Glutamatergic neuron (in vitro differentiated cells): ENCODE results near the gene LRP8. TPM values are rescaled to one million over a fixed set of nuclear protein-coding genes. Genes with fewer than 3 reads are reported as not detected.

Experiments
- DNase-seq: peaks from one replicate; pipeline ENCODE4 v3.0.0; 2022
- H3K27ac Mint-ChIP-seq: one replicate; pipeline ENCODE4 v1.8.0; 2020; ENCODE audit warnings: mild to moderate bottlenecking, mixed read lengths, inconsistent platforms; ENCODE audit not compliant: unreplicated experiment
- H3K27me3 Mint-ChIP-seq: one replicate; pipeline ENCODE4 v1.8.0; 2020; ENCODE audit warnings: mild to moderate bottlenecking, moderate library complexity, mixed read lengths, inconsistent platforms; ENCODE audit not compliant: unreplicated experiment
- H3K36me3 Mint-ChIP-seq: one replicate; pipeline ENCODE4 v1.8.0; 2020; ENCODE audit warnings: mild to moderate bottlenecking, mixed read lengths, inconsistent platforms; ENCODE audit not compliant: unreplicated experiment
- H3K4me1 Mint-ChIP-seq: one replicate; pipeline ENCODE4 v1.8.0; 2020; ENCODE audit warnings: mild to moderate bottlenecking, low read depth, mixed read lengths, inconsistent platforms; ENCODE audit not compliant: unreplicated experiment
- H3K4me3 Mint-ChIP-seq: one replicate; pipeline ENCODE4 v1.8.0; 2020; ENCODE audit warnings: mild to moderate bottlenecking, mixed read lengths, inconsistent platforms; ENCODE audit not compliant: unreplicated experiment
- H3K9me3 Mint-ChIP-seq: one replicate; pipeline ENCODE4 v1.8.0; 2020; ENCODE audit warnings: mild to moderate bottlenecking, moderate library complexity, mixed read lengths, inconsistent platforms; ENCODE audit not compliant: unreplicated experiment
- total RNA-seq: library from RNA; stranded (reverse); fragmentation: NEBNext Ultra II Directional; extraction: Animal tissue kit (Norgen Biotek cat#: 25700); gene quantifications from one replicate; pipeline ENCODE4 v1.2.1, GENCODE V29; 2021; ENCODE audit not compliant: unreplicated experiment
- TF ChIP-seq, protein P1 (sequence below): fragments of 200-600 bp; sonication (generic); IDR thresholded peaks from one replicate; pipeline ENCODE4 v1.5.0; 2021; ENCODE audit not compliant: partially characterized antibody, unreplicated experiment

The LRP8 gene
- total RNA-seq, 1 donor from 2014 or later: 57.9 TPM

DNA sequence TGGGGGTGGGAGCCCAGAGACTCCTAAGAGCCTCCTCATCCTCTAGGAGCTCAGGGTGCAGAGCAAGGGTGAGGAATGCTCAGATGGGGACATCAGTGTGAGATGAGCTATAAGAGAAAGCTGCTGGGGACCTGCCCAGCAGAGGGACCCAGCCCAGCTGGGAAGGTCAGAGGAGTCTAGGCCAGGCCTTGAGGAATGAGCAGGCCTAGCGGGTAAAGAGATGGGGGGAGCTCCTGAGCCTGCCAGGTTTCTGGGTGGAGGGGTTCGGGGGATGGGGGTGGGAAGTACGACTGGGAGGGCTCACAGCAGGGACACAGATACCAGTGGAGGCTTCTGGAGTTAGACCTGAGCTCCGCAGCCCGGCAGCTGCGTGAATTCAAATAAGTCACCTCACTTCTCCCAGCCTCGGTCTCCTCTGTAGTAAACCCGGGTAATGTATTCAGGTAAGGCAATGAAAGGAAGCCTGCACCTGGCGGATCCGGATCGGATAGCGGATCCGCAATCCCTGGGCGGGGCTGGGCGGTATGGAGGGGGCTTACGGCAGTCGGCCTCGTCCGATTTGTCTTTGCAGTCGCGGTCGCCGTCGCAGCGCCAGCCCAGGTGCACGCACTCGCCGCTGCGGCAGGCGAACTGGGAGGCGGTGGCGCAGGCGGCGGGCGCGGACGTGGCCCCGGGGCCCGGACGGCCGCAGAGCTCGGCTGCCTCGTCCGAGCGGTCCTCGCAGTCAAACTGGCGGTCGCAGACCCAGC lies 51.5 kb downstream of the LRP8 start:
- Mint-ChIP-seq H3K27ac (no peak overlapping the region), H3K4me3 (no peak overlapping the region), H3K9me3 (peaks cover 1% of the 10 kb centered on the region), H3K4me1 (peaks cover 17% of the 10 kb centered on the region), H3K36me3 (no peaks in the 10 kb centered on the region), H3K27me3 (peaks cover 14% of the 10 kb centered on the region)
- TF ChIP-seq, protein P1, sequence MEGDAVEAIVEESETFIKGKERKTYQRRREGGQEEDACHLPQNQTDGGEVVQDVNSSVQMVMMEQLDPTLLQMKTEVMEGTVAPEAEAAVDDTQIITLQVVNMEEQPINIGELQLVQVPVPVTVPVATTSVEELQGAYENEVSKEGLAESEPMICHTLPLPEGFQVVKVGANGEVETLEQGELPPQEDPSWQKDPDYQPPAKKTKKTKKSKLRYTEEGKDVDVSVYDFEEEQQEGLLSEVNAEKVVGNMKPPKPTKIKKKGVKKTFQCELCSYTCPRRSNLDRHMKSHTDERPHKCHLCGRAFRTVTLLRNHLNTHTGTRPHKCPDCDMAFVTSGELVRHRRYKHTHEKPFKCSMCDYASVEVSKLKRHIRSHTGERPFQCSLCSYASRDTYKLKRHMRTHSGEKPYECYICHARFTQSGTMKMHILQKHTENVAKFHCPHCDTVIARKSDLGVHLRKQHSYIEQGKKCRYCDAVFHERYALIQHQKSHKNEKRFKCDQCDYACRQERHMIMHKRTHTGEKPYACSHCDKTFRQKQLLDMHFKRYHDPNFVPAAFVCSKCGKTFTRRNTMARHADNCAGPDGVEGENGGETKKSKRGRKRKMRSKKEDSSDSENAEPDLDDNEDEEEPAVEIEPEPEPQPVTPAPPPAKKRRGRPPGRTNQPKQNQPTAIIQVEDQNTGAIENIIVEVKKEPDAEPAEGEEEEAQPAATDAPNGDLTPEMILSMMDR: no peak
- no peak for DNase-seq

DNA sequence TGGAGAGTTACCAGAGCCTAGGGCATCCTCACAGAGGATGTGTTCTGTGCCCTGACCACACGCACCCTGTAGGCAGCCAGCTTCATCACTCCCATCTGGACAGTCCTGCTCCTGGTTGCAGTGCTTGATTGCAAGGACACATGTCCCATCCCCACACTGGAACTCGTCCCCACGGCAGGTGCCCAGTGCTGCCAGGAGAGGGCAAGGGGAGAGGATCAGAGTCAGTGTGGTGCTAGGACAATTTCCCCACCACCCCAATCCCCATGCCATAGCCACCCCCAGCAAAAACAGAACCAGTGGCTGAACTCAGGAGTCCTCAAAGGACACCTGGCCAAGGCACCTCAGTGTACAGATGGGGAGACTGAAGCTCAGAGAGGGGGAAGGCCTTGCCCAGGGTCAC lies 52.3 kb downstream of the LRP8 start:
- Mint-ChIP-seq H3K27ac (no peak overlapping the region), H3K4me3 (no peak overlapping the region), H3K36me3 (no peaks in the 10 kb centered on the region), H3K4me1 (peaks cover 12% of the 10 kb centered on the region), H3K9me3 (no peaks in the 10 kb centered on the region), H3K27me3 (peaks cover 10% of the 10 kb centered on the region)
- DNase-seq: no peak
- TF ChIP-seq, protein P1: no peak

DNA sequence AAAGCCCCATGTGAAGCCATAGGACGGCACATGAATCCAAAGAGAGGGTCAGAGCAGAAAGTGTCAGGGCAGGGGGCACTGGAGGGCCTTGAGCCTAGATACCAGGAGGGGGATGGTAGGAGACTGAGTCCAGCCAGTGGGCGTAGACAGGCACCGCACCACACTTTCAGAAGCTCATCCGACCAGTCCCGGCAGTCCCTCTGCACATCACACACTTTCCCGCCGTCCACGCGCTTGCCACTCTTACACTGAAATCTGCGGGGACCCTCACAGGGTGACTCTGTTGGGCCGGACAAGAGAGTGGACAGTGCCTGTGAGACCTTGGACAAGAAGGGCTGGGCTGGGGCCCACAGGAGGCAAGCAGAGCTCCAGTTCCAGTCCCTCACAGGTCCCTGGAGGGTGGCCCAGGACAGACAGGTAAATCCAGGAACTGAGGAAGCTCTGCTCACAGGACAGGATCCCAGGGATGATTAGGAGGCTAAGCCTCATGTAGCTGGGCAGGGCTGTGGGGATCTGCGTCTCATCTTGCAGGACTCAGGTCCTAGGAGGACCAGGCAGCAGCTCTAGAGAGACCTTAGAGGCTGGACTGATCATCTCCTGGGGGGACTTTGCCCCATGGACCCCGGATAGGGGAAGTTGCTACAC lies 53.2 kb downstream of the LRP8 start:
- Mint-ChIP-seq H3K36me3 (peaks cover 4% of the 10 kb centered on the region), H3K27ac (no peak overlapping the region)
- TF ChIP-seq, protein P1: no peak

DNA sequence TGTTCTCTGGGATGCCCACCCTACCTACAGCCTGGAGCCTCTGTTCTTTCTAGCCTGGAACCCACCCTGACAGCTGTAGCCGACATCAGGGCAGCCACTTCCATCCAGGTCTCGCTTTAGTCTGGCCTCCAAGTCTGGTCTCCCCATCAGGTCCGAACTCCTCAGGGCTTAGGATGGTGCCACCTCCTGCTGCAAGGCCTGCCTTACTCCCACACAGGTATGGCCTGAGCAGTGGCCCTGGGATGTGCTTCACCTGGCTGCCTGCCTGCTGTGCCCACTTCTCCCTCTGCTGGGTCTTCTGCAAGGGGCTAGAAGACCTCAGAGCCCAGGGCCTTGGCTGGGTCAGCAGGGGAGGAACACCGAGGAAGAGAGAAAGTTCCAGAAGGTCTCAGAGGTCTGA lies 53.8 kb downstream of the LRP8 start:
- Mint-ChIP-seq H3K9me3 (no peaks in the 10 kb centered on the region), H3K27me3 (peaks cover 10% of the 10 kb centered on the region), H3K4me1 (peaks cover 7% of the 10 kb centered on the region), H3K36me3 (peaks cover 5% of the 10 kb centered on the region), H3K4me3 (no peak overlapping the region), H3K27ac (no peak overlapping the region)
- DNase-seq: no peak
- TF ChIP-seq, protein P1: no peak

More for the DNA sequence above, 53.2 kb downstream of the LRP8 start:
- peaks cover 10% of the 10 kb centered on the region for H3K27me3 Mint-ChIP-seq
- H3K4me3 Mint-ChIP-seq: no peak overlapping the region
- DNase-seq: no peak
- no peaks in the 10 kb centered on the region for H3K9me3 Mint-ChIP-seq
- peaks cover 7% of the 10 kb centered on the region for H3K4me1 Mint-ChIP-seq

DNA sequence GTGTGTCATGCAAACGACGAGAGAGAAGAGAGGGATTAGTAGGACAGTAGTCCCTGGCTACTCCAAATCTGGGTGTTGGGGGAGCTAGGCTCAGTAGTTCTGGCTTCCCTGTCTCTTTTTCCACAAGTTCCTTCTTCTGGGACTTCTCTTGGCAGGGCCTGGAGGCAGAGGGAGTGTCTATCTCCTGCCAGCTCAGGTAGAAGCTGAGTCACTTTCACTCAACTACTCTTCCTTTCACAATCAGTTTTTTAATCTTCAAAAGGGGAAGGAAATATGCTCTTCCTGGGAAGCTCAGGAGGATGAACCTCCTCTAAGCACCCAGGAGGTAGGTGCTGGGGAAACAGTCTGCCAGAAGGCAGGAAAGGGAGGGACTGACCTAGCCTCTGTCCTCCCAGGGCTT lies 54.3 kb downstream of the LRP8 start:
- Mint-ChIP-seq H3K27ac (no peak overlapping the region), H3K4me3 (no peak overlapping the region), H3K4me1 (peaks cover 7% of the 10 kb centered on the region), H3K27me3 (peaks cover 11% of the 10 kb centered on the region), H3K36me3 (peaks cover 5% of the 10 kb centered on the region), H3K9me3 (no peaks in the 10 kb centered on the region)
- no peak for DNase-seq
- TF ChIP-seq, protein P1: no peak
